Astrocyte of the cerebellum (primary cell): ENCODE measurements around the gene LSM8.

Source experiments
- DNase-seq: peaks from one replicate; pipeline ENCODE4 v3.0.0-alpha.2; 2011; ENCODE audit warnings: low read depth
- H3K4me3 ChIP-seq: 2 replicates; pipeline ENCODE4 v1.5.1; 2011; ENCODE audit warnings: mild to moderate bottlenecking, low read depth, low read length, moderate library complexity
- CTCF ChIP-seq: IDR thresholded peaks from 2 replicates; pipeline ENCODE4 v1.5.1; 2012; ENCODE audit warnings: low read length, low read depth, moderate library complexity, mild to moderate bottlenecking; ENCODE audit errors: missing control alignments
- in situ Hi-C: cut with HindIII; loops from 2 replicates; pipeline ENCODE4 v1.10.0; 2017; ENCODE audit warnings: low sequenced_read_pairs

The LSM8 gene

GRCh38 chr7:118218413-118219156, 34.6 kb downstream of the LSM8 start:
- in situ Hi-C loops = no loop called here
- no peak overlapping the region for H3K4me3 ChIP-seq
- TF ChIP-seq CTCF = no peak
- DNase-seq = no peak

GRCh38 chr7:118219157-118219512, 35.2 kb downstream of the LSM8 start:
- in situ Hi-C loops = no loop called here
- no peak for DNase-seq
- TF ChIP-seq CTCF = no peak
- no peak overlapping the region for H3K4me3 ChIP-seq

- in situ Hi-C loops = no loop called here
- DNase-seq = no peak
- H3K4me3 ChIP-seq = no peak overlapping the region
- no peak for TF ChIP-seq CTCF
Observed at GRCh38 chr7:118220583-118220982, 36.6 kb downstream of the LSM8 start.

- TF ChIP-seq CTCF = no peak
- no peak for DNase-seq
- no peak overlapping the region for H3K4me3 ChIP-seq
- in situ Hi-C loops = no loop called here
Observed at GRCh38 chr7:118222591-118222990, 38.6 kb downstream of the LSM8 start.

GRCh38 chr7:118224521-118224920, 40.6 kb downstream of the LSM8 start, which contains the start of gene ANKRD7:
Gene ANKRD7, plus strand, starts transcription at chr7:118224704. Its CDS starts 127 bp downstream, at chr7:118224831.
- in situ Hi-C loops = no loop called here
- H3K4me3 ChIP-seq = no peak within 1 kb of the TSS
- TF ChIP-seq CTCF = no peak
- no peak for DNase-seq

- TF ChIP-seq CTCF = no peak
- DNase-seq = peak; percentile 61
- H3K4me3 ChIP-seq = no peak overlapping the region
- in situ Hi-C loops = no loop called here
Observed at GRCh38 chr7:118232837-118233236, 48.9 kb downstream of the LSM8 start.
